Spleen (tissue), 11 donors: ENCODE results near the gene JPH4. TPM values are rescaled to one million over a fixed set of nuclear protein-coding genes. Genes with fewer than 3 reads are reported as not detected.

Experiments used
- DNase-seq: peaks from one replicate; pipeline ENCODE4 v3.0.0-alpha.2; 2020
- H3K27ac ChIP-seq, 8 donors: fragments of 200-600 bp; sonication (generic) in 7 of 8; 1 replicate in 4 of 8; 2 replicates in 4 of 8; pipeline versions ENCODE4 v1.5.0 to v1.8.0; 2016 to 2021; ENCODE audit warnings: inconsistent platforms in 4 of 8, mild to moderate bottlenecking in 4 of 8, moderate library complexity in 1 of 8
- H3K27me3 ChIP-seq, 7 donors: fragments of 200-600 bp; sonication (generic) in 6 of 7; replicated peaks in 1 of 7; 1 replicate in 4 of 7; 2 replicates in 3 of 7; pipeline versions ENCODE4 v1.5.0 to v1.8.0; 2016 to 2021; ENCODE audit warnings: inconsistent platforms in 3 of 7, mild to moderate bottlenecking in 1 of 7
- H3K36me3 ChIP-seq, 6 donors: fragments of 200-600 bp; sonication (generic) in 5 of 6; 1 replicate in 4 of 6; 2 replicates in 2 of 6; pipeline versions ENCODE4 v1.5.0 to v1.8.0; 2016 to 2021; ENCODE audit warnings: inconsistent platforms in 2 of 6
- H3K4me1 ChIP-seq, 6 donors: fragments of 200-600 bp; sonication (generic) in 5 of 6; 1 replicate in 3 of 6; 2 replicates in 3 of 6; pipeline versions ENCODE4 v1.5.0 to v1.8.0; 2016 to 2021; ENCODE audit warnings: inconsistent platforms in 3 of 6
- H3K4me3 ChIP-seq, 8 donors: fragments of 200-600 bp; sonication (generic) in 7 of 8; 1 replicate in 4 of 8; 2 replicates in 4 of 8; pipeline versions ENCODE4 v1.5.0 to v1.8.0; 2016 to 2021; ENCODE audit warnings: inconsistent platforms in 4 of 8, mild to moderate bottlenecking in 4 of 8, moderate library complexity in 2 of 8
- H3K9me3 ChIP-seq, 8 donors: fragments of 200-600 bp; sonication (generic) in 7 of 8; 1 replicate in 4 of 8; 2 replicates in 4 of 8; pipeline versions ENCODE4 v1.5.0 to v1.8.0; 2016 to 2021; ENCODE audit warnings: inconsistent platforms in 4 of 8
- POLR2A ChIP-seq, 3 donors: fragments of 450-650 bp; IDR thresholded peaks; one replicate each; pipeline ENCODE4 v1.5.1; 2017; ENCODE audit warnings: antibody characterized with exemption in 3 of 3, mild to moderate bottlenecking in 1 of 3
- POLR2AphosphoS5 ChIP-seq, 3 donors: sonication (generic); formaldehyde crosslinking; IDR thresholded peaks; one replicate each; pipeline ENCODE4 v1.5.1; 2017; ENCODE audit warnings: antibody characterized with exemption in 3 of 3
- WGBS, 5 donors: extraction: QIAGEN DNeasy Blood & Tissue Kit in 3 of 5; methylation state at CpG; one replicate each; pipeline versions ENCODE4 v1.1.5 to v1.1.7; 2013 to 2018; 5-methylcytosine and 5-hydroxymethylcytosine counted together
- intact Hi-C: fragments of 100-400 bp; cut with DNase I; formaldehyde crosslinking; loops from one replicate; pipeline ENCODE4 v1.15.0; 2023; ENCODE audit warnings: low total_unique reads
- polyA plus RNA-seq, 3 donors: library from polyadenylated mRNA; stranded (reverse); fragments of 200-250 nt; gene quantifications; one replicate each; pipeline ENCODE4 v1.2.1, GENCODE V29; 2013
- total RNA-seq, 7 donors: library from RNA; depleted of rRNA in 3 of 7; stranded (reverse); fragments of >200 nt in 3 of 7; fragmentation: NEBNext Ultra II Directional in 4 of 7; extraction: Animal tissue kit (Norgen Biotek cat#: 25700) in 4 of 7; gene quantifications; one replicate each; pipeline versions ENCODE4 v1.1.0 to v1.2.1, GENCODE V29; 2016 to 2021
- TF ChIP-seq, protein P1 (sequence below), 11 experiments: fragments of 200-600 bp in 7 of 11; fragments of 450-650 bp in 4 of 11; sonication (generic) in 4 of 11; IDR thresholded peaks in 8 of 11; conservative IDR thresholded peaks in 3 of 11; 1 replicate in 7 of 11; 2 replicates in 4 of 11; pipeline versions ENCODE4 v1.4.0 to v1.8.0; 2016 to 2021; ENCODE audit warnings: antibody characterized with exemption in 11 of 11, inconsistent platforms in 4 of 11, mild to moderate bottlenecking in 1 of 11
- donor health status: healthy with polysubstance abuse.
- donor health status: DM: no; HTN: no; CAD: no; lungs with moderate emphysema.
- donor health status: DM: no; HTN: no; CAD: no.
- donor health status: Bipolar disorder and iron deficiency.
- donor health status: healthy.
- donor health status: DM: no; HTN: no; CAD: no.
- donor health status: DM: yes; HTN: yes; CAD: no.

Gene JPH4
- total and polyA plus RNA-seq, 10 donors: 0.70 to 17.3 (median 3.8) TPM

DNA sequence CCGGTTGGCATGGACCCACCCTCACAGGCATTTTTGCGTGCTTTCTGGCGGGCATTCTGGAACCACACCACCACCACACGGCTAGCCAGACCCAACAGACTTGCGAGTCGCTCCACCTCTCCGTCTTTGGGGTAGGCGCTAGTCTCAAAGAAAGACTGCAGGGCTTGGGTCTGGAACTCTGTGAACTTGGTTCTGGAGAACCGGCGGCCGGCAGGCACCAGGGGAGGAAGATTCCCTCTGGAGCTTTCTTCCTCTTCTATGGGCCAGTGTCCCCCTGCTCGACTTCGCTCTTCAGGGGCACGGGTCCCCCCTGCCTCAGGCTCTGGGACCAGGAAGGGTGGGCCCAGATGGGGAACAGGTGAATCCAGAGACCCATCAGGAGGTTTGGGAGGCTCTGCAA is 53.6 kb downstream of the JPH4 start:
- peaks cover 0 to 6% (median 0%) of the 10 kb centered on the region in 6 donors for H3K4me1 ChIP-seq
- H3K36me3 ChIP-seq: peaks cover 0 to 18% (median 0%) of the 10 kb centered on the region in 6 donors
- H3K9me3 ChIP-seq: no peaks in the 10 kb centered on the region
- WGBS, 5 donors: 91 to 98% (median 93%) methylated on average over 11 to 14 of the region's 14 CpGs
- no peak overlapping the region for H3K27ac ChIP-seq
- intact Hi-C loops: no loop called here
- H3K27me3 ChIP-seq: no peaks in the 10 kb centered on the region
- no peak overlapping the region for H3K4me3 ChIP-seq
- no peak for DNase-seq
- TF ChIP-seq, protein P1, sequence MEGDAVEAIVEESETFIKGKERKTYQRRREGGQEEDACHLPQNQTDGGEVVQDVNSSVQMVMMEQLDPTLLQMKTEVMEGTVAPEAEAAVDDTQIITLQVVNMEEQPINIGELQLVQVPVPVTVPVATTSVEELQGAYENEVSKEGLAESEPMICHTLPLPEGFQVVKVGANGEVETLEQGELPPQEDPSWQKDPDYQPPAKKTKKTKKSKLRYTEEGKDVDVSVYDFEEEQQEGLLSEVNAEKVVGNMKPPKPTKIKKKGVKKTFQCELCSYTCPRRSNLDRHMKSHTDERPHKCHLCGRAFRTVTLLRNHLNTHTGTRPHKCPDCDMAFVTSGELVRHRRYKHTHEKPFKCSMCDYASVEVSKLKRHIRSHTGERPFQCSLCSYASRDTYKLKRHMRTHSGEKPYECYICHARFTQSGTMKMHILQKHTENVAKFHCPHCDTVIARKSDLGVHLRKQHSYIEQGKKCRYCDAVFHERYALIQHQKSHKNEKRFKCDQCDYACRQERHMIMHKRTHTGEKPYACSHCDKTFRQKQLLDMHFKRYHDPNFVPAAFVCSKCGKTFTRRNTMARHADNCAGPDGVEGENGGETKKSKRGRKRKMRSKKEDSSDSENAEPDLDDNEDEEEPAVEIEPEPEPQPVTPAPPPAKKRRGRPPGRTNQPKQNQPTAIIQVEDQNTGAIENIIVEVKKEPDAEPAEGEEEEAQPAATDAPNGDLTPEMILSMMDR (IDR thresholded peaks at IDR 0.05 in 8 of 11, conservative IDR thresholded peaks at IDR 0.05 in 3 of 11): no peak
- no peak for TF ChIP-seq POLR2AphosphoS5 (IDR thresholded peaks at IDR 0.05)
- no peak for TF ChIP-seq POLR2A (IDR thresholded peaks at IDR 0.05)

DNA sequence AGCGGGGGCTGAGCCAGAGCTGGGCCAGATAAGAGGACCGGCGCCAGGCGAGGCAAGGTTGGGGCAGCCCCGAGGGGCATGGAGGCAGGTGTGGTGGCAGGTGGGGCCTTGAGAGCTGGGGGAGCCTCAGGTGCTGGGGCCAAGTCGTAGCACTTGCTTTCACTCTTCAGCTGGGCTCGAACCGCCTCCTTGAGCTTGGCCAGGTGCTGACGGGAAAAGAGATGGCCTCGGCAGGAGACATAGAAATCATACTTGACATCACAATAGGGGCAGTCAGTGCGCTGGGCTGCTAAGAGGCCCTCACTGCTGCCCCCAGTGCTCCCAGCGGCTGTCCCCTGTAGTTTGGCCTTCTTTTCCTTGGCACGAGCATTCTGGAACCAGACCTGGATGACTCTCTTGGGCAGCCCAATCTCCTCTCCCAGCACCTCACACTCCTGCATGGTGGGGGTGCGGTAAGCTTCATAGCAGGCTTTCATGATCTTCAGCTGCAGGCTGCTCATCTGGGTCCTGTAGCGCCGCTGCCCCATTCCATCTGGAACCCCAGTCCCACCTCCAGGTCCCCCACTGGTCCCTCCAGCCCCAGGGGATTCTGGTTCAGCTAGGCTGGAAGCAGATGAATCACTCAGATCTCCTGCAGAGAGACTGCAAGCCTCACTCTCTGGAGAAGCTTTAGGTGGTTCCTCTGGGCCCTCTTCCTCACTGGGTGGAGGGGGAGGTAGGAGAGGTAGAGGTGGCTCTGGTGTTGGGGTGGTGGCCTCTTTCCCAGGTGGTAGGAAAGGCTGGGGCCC is 55.2 kb downstream of the JPH4 start:
- intact Hi-C loops: no loop called here
- TF ChIP-seq, protein P1 (IDR thresholded peaks at IDR 0.05 in 8 of 11, conservative IDR thresholded peaks at IDR 0.05 in 3 of 11): no peak
- Histone ChIP-seq H3K9me3 (no peaks in the 10 kb centered on the region), H3K4me3 (no peak overlapping the region), H3K27ac (no peak overlapping the region), H3K27me3 (no peaks in the 10 kb centered on the region), H3K4me1 (peaks cover 0 to 5% (median 0%) of the 10 kb centered on the region in 6 donors), H3K36me3 (peaks cover 0 to 23% (median 0%) of the 10 kb centered on the region in 6 donors)
- 86 to 94% (median 92%) methylated on average over 16 of the region's 16 CpGs for WGBS, 5 donors
- no peak for DNase-seq

DNA sequence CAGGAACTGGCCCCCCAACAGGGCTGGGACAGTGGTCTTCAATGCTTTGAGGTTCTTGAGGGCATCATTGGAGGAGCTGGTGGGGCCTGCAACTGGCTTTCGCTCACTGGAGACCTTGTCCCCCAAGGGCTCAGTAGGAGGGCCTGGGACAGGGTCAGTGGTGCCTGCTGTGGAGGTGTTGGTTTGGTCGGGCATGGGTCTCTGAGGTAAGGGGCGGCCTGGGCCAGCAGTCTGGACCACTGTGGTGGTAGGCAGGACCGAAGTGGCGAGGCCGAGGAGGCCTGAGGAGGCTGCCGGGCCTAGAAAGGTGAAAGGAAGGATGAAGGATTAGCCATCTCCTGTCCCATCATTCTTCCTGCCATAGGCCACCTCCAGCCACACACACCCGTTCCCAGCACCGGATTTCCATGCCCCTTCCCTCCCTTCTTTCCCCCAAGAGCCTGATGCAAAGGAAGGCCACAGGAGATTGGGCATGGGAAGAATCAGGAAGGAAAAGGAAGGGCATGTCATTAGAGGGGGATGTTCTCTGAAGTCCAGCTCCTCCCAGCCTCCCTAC is 55.9 kb downstream of the JPH4 start:
- Histone ChIP-seq H3K36me3 (peaks cover 0 to 23% (median 0%) of the 10 kb centered on the region in 6 donors), H3K27me3 (no peaks in the 10 kb centered on the region), H3K27ac (no peak overlapping the region), H3K9me3 (no peaks in the 10 kb centered on the region), H3K4me1 (peaks cover 0 to 5% (median 0%) of the 10 kb centered on the region in 6 donors), H3K4me3 (no peak overlapping the region)
- DNase-seq: no peak
- intact Hi-C loops: no loop called here
- TF ChIP-seq POLR2A (IDR thresholded peaks at IDR 0.05): no peak
- TF ChIP-seq, protein P1 (IDR thresholded peaks at IDR 0.05 in 8 of 11, conservative IDR thresholded peaks at IDR 0.05 in 3 of 11): no peak
- TF ChIP-seq POLR2AphosphoS5 (IDR thresholded peaks at IDR 0.05): no peak
- 77 to 91% (median 80%) methylated on average over 8 to 9 of the region's 9 CpGs for WGBS, 5 donors
